ENCODE results near the gene HEXIM1. TPM values are rescaled to one million over a fixed set of nuclear protein-coding genes. Genes with fewer than 3 reads are reported as not detected.
A peak's percentile ranks its signal among the peaks of the same experiment; 100 is the strongest.

Gene HEXIM1
- total RNA-seq, 1 donor from 2014 or later = 20.3 TPM

DNA sequence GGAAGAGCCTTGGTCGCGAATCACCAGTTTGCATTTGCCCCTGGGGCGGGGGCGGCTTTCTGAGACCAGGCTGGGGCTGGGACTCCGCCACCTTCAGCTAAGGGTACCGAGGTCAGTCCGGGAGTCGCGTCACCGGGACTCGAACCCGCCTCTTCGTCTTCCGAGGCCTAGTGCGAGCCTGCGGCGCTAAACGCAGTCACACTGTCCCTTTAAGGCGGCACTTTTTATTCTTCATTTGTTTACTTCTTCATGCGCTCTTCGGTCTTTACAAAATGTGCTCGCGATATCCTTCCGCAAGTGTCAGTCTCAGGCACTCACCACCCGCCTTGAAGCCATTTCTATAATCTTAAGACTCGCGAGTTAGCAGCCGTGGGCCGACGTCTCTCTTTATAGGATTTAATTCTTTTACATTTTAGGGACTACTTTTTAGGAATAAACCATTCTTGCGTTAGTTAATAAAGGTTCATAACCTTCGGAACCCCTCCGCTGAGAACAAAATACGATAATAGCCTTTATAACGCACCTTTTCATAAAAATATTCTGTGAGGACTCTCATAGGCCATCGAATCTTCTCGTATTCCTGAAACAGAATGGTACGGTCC, 593 bp upstream of the HEXIM1 start:
- DNase-seq = peak; percentile 98

DNA sequence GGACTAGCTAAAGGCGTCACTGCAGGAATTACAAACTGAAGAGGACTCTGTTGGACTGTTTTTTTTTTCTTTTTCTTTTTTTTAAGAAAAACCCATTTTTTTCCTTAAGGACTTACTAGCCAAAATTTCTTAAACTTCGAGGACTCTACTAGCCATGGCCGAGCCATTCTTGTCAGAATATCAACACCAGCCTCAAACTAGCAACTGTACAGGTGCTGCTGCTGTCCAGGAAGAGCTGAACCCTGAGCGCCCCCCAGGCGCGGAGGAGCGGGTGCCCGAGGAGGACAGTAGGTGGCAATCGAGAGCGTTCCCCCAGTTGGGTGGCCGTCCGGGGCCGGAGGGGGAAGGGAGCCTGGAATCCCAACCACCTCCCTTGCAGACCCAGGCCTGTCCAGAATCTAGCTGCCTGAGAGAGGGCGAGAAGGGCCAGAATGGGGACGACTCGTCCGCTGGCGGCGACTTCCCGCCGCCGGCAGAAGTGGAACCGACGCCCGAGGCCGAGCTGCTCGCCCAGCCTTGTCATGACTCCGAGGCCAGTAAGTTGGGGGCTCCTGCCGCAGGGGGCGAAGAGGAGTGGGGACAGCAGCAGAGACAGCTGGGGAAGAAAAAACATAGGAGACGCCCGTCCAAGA, 878 bp downstream of the HEXIM1 start:
- DNase-seq = peak; percentile 97

DNA sequence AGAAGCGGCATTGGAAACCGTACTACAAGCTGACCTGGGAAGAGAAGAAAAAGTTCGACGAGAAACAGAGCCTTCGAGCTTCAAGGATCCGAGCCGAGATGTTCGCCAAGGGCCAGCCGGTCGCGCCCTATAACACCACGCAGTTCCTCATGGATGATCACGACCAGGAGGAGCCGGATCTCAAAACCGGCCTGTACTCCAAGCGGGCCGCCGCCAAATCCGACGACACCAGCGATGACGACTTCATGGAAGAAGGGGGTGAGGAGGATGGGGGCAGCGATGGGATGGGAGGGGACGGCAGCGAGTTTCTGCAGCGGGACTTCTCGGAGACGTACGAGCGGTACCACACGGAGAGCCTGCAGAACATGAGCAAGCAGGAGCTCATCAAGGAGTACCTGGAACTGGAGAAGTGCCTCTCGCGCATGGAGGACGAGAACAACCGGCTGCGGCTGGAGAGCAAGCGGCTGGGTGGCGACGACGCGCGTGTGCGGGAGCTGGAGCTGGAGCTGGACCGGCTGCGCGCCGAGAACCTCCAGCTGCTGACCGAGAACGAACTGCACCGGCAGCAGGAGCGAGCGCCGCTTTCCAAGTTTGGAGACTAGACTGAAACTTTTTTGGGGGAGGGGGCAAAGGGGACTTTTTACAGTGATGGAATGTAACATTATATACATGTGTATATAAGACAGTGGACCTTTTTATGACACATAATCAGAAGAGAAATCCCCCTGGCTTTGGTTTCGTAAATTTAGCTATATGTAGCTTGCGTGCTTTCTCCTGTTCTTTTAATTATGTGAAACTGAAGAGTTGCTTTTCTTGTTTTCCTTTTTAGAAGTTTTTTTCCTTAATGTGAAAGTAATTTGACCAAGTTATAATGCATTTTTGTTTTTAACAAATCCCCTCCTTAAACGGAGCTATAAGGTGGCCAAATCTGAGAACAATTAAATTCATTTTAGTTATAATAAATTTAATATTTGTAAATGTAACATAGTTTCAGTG, 1.7 kb downstream of the HEXIM1 start:
- DNase-seq = peak; percentile 83

DNA sequence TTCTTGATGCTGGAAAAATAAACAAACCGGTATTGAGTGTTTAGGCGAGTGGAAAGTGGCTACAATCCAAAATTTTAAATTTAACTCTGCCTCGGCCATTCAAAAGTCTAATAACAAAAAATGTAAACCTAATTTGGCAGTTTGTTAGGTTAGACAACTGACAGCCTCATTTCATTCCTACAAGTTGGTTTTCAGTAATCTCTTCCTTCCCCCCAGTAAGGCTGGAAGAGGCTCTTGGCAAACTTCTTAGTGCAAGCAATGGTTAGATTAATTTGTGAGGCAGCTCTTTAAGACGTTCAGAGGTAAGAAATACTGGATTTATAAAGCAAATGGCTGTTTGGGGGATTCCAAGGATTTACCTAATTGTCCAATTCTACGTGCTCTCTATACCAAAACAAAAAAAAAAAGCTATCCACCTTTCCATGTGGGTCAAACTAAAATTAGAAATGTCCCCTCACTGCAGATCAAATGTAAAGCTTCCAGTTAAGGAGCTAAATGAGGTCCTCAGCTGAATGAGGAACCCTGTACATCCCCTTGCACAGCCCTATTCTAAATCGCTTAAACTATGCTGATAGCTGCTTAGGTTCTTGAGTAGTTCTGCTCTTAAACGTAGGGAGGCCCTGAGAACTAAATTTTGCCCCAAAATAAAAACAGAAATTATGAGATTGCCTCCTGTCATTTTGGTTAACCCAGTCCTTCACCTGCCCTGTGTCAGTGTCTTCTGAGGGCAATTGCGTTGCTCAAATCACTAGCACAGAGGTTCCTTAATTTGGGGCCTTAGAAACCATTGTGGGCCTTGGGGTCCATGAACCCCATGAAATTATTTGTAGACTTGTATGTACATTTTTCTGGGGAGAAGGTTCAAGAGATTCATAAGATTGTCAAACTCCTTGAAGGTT, 2.9 kb downstream of the HEXIM1 start:
- peak; percentile 63 for DNase-seq

DNA sequence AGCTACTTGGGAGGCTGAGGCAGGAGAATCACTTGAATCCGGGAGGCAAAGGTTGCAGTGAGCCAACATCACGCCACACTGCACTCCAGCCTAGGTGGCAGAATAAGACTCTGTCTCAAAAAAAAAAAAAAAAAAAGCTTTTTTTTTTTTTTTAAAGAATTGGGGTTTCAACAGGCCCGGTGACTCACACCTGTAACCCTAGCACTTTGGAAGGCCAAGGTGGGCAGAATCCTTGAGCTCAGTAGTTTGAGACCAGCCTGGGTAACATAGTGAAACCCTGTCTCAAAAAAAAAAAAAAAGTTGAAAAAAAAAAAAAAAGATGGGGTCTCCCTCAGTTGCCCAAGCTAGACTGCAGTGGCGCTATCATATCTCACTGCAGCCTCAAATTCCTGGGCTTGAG, 6.8 kb downstream of the HEXIM1 start:
- no peak for DNase-seq

DNA sequence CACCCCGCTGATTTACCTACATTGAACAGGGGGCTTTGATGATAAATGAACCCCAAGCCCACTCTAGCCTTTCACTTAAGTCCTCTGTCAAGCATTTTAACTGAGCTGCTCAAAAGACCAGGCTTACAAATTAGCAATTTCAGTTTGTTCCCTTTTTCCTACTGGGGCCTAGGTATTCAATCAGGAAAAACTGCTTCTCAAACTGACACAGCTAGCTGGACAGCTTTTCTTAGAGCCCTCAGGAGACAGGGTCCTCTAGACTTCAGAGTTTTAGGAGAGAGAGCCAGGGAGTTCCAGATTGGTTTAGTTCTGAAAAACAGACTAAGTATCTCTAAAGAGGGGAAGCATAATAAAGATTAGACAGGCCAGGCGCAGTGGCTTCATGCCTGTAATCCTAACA, 7.2 kb downstream of the HEXIM1 start:
- DNase-seq = no peak

DNA sequence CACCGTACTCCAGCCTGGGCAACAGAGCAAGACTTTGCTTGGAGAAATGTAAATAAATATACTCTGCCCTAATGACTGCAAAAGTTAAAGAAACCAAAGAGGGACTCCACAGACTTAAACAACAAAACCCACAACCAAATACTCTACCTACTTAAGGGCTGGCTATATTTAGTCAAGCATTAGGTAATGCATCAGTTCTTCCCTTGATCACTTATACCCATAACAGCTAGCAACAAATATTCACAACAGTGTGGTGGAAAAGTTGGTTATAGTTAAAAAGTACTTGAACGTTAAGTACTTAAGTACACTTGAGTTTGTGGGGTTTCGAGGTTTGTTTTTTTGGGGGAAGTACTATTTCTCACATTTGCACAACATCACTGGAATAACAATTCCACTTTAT, 8.0 kb downstream of the HEXIM1 start:
- DNase-seq = no peak

DNA sequence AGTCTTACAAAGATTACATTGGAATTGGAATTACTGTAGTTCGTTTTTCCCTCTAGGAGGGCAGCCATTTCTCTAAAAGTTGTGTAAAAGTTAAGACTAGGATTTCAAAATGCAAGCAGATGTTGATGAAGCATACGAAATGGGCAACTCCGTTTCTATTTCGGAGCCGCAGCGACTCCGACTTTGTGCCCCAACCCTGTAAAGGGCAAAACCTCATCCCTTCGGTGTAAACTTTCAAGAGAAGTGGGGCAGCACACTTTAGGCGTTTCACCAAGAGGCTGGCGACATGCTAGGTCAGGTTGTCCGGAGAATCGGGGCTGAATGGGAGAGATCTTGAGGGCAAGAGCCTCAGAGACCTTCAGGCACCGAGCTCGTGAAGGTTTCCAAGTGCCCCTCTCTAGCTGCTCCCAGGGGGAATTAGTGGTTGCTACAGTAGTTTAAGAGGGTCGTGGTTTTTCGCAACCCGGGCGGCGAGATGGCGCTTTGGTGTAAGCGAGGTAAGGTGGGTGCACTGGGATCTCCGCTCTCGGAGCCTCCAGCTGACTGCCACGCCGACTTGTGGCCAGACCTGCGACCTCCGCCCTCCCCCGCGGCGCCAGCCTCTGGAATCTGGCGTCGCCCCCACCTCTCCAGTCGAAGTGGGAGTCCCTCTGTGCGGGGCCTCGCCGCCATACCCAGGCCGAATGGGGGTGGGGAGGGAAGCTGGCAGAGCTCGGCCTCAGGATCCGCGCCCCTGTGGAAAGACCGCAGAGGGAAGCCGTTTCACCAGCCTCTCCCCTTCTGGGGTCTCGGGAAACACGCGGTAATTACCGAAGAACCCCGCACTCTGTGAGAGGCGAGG, 12.4 kb downstream of the HEXIM1 start:
- peak; percentile 90 for DNase-seq

DNA sequence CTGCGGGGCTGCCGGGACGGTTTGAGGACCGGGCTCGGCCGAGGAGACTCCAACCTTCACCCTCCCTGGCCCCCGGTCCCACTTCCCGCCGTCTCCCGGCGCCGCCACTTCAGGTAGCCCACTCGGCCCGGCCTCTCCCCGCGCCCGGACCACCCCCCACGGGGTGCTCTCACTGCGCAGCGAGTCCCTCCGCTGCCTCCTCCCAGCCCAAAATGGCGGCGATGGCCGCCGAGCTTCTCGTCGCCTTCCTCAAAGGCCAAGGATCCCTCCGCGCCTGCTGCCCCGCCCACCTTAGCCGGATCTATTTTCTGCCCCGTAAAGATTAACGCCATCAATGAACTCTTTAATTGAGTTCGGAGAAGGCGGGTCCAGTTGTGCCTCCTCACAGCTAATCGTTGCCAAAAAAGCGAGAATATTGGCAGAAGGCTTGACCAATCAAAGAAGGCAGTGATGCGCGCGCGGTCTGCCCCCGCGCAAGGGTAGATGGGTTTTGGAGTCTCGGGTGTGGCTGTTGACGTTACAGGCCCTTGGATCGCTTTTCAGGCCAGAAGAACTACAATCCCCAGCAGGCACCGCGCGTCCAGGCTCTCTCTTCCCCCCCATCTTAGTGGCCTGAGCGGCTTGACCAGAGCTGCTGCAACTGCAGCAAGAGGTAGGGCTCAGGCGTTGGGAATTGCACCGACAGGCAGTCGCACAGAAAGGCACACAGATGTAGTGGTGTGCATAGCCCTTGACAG, 13.2 kb downstream of the HEXIM1 start, which contains the start of gene HEXIM2:
Gene HEXIM2, plus strand, starts transcription at position 588 of the 737 bp plus-strand sequence. CDS start 919 bp downstream, outside the sequence.
- DNase-seq = peak; percentile 100

DNA sequence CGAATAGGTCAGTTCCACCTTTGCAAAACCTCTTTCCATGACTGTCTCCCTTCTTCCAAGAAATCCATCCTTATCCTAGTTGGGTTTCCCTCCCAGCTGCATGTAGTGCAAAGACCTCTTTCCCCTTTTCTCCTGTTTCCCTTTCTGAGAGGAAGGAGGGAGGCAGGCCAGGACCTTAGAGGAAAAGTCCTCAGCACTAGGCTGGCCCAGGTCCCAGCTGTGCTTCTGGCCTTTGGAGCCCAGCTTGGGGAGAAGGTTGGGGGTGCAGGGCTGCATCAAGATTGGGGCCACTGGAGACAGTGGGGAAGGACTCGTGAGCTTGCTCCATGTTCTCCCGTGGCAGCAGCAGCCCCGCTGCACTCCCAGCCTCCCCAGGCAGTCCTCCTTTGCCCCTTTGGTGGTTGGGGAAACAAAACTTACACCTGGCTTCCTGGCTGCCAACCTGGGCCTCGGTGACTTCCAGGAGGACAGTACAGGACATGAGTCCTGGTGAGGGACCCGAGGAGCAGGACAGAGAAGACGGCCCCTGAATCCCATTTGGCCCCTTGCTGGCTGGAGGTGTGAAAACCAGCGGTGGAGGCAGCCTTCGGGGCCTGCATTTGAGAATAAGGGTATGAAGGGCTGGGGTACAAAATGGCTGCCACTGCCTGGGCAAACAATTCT, 13.9 kb downstream of the HEXIM1 start:
- no peak for DNase-seq

DNA sequence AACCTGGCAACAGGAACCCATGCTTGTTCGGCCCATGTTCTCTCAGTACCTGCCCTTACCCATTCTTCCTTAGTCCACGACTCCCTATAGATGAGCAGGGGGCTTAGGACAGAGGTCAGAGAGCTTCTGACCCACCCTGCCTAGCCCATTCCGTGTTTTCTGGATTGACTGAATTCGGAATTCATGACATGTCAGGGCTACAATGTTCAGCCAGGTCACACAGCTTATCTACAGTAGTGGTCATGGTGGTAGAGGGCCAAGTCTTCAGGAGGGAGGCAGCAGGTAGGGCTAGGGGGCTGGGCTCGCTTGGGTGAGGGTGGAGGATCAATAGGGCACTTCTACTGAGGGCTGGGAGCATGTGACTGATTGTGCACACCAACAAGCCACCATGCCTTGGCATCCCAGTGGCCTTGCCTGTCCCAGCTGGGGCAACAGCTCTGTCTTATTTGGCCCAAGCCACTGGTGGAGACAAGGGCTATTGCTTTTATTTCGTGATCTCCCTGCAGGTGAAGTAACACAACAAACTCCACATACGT, 16.5 kb downstream of the HEXIM1 start:
- DNase-seq = no peak

DNA sequence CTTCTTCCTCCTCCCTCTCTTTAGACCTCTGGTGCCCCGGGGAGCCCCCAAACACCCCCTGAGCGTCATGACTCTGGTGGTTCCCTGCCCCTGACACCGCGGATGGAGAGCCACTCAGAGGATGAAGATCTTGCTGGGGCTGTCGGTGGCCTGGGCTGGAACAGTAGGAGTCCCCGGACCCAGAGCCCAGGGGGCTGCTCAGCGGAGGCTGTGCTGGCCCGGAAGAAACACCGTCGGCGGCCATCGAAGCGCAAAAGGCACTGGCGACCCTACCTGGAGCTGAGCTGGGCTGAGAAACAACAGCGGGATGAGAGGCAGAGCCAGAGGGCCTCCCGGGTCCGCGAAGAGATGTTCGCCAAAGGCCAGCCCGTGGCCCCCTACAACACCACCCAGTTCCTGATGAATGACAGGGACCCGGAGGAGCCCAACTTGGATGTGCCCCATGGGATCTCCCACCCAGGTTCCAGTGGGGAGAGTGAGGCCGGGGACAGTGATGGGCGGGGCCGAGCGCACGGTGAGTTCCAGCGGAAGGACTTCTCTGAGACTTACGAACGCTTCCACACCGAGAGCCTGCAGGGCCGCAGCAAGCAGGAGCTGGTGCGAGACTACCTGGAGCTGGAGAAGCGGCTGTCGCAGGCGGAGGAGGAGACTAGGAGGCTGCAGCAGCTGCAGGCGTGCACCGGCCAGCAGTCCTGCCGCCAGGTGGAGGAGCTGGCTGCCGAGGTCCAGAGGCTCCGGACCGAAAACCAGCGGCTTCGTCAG, 20.9 kb downstream of the HEXIM1 start:
- no peak for DNase-seq

DNA sequence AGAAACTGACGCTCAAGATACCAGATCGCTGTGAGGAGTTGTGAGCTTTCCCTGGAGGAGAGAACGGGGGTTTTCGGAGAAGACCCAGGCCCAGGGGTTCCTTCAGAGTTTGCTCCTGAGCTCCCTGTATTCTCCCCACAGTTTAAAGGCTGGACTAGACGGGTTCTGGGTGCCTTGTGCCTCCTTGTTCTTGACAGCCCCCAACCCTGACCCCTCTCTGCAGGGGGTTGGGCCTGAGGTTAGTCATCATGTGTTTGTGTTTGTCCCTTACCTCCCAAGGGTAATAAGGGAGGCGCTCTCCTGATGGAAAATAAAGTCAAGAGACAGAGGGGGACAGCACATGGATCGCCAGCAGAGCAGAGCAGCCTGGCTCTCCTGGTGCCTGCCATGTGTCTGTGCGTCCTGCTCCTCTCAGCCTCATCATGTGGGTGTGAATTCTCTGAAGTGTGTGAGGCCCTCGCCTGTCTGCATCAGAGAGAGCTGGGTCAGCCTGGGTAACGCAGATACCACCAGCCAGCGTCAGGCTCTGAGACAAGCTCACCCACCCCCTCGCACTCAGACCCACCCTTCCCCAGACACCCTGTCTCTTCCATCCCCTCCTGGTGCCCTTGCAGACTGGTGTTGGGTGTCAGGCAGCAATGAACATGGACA, 22.1 kb downstream of the HEXIM1 start:
- DNase-seq = no peak

DNA sequence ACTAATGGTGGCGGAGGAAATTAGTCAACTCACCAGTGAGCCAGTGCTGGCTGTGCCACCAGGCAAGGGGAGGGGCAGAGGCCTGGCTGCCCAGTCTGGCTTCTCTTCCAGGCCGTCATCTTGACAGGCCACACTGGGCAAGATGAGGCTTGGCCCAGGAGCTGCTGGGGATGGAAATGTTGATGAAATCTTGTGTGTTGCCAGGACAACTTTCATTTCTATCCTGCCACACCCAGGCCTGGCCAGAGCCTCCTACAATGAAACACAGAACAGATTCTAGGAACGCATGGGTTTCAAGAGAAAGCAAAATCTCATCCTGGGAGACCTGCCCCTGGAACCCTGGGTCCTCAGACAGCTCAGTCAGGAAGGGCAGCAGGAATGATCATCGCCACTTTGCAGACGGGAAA, 22.7 kb downstream of the HEXIM1 start:
- peak; percentile 89 for DNase-seq

DNA sequence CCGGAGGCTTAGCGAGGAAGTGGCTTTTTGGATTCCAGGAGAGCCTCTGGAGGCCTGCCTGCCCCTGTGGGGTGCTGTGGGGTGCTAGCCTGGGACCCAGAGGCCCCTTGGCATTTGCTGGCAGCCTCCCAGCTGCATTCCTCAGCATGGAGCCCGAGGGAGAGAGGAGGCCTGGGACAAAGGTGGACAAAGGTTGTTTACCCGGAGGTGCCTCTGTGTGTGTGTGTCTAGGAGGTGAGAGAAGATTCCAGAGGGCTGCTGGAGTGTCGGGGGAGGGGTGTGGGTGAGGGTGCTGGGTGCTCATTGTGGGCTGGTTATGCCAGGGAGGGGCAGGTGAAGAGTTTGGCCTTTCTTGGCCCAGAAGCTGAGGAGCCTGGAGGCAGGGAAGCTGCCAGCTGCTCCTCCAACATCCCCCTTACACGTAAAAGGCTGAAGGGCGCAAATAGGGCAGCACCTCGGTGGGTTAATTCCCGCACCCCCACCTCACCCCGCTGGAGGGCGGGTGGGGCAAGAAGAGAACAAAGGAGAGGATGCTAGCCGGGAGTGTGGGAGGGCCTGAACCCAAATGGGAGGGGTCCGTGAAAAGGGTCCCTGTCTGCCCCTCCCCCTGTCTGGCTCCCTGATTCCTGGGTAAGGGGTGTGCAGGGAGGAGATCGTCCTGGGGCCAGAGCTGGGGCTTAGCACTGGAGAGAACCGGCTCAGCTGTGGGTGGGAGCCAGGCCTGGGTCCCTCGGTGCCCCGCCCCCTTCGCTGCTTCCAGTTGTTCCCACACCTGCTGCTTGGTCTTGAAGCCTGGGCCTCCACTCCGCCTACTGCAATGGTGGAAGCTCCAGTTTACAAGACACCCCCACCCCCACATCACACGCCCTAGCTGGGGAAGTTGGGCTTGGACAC, 23.3 kb downstream of the HEXIM1 start:
- DNase-seq = peak; percentile 97

DNA sequence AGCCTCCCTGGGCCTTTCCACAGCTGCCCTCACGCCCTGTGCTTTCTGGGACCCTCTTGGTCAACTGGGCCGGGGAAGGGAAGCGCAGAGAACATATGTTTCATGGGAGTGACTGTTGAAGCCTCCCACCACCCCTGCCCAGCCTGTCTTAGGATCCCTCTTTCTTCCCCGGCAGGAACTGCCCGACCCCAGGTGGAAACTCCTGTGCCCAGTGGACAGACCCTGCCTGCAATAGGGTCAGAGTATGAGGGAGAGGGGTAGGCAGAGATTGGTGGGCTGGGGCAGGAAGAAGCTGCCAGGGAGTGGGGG, 23.9 kb downstream of the HEXIM1 start:
- no peak for DNase-seq

Measured in tongue (tissue), 2 donors.